ENCODE measurements around the gene TPTE2.

- TF ChIP-seq, protein P1, sequence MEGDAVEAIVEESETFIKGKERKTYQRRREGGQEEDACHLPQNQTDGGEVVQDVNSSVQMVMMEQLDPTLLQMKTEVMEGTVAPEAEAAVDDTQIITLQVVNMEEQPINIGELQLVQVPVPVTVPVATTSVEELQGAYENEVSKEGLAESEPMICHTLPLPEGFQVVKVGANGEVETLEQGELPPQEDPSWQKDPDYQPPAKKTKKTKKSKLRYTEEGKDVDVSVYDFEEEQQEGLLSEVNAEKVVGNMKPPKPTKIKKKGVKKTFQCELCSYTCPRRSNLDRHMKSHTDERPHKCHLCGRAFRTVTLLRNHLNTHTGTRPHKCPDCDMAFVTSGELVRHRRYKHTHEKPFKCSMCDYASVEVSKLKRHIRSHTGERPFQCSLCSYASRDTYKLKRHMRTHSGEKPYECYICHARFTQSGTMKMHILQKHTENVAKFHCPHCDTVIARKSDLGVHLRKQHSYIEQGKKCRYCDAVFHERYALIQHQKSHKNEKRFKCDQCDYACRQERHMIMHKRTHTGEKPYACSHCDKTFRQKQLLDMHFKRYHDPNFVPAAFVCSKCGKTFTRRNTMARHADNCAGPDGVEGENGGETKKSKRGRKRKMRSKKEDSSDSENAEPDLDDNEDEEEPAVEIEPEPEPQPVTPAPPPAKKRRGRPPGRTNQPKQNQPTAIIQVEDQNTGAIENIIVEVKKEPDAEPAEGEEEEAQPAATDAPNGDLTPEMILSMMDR (IDR thresholded peaks at IDR 0.05), result no peak
- no peak for TF ChIP-seq POLR2A (IDR thresholded peaks at IDR 0.05)
These were observed 42.3 kb downstream of the TPTE2 start for GRCh38 chr13:19519049-19519448.
